ENCODE measurements around the gene ALDOA.

ALDOA gene

GRCh38 chr16:30095166-30096078 lies 29.9 kb downstream of the ALDOA start:
- H3K4me3 ChIP-seq (ENCODE audit: control insufficient read depth, low read depth, low read length): peak overlapping the region; percentile 74

GRCh38 chr16:30096105-30096861 lies 30.7 kb downstream of the ALDOA start, which contains the start of gene YPEL3:
Gene YPEL3, minus strand, starts transcription at chr16:30096213. Its CDS starts 731 bp downstream, at chr16:30095482.
- DNase-seq (ENCODE audit: low read depth): peak; percentile 55
- no peak for TF ChIP-seq CTCF (IDR thresholded peaks at IDR 0.05; ENCODE audit: control insufficient read depth, insufficient read depth, low read depth, low read length, missing control alignments)
- H3K4me3 ChIP-seq (ENCODE audit: control insufficient read depth, low read depth, low read length): peak within 1 kb of the TSS; percentile 74

More at GRCh38 chr16:30095166-30096078, 29.9 kb downstream of the ALDOA start:
- DNase-seq (ENCODE audit: low read depth): no peak
- TF ChIP-seq CTCF (IDR thresholded peaks at IDR 0.05; ENCODE audit: control insufficient read depth, insufficient read depth, low read depth, low read length, missing control alignments): no peak

- H3K4me3 ChIP-seq (ENCODE audit: control insufficient read depth, low read depth, low read length): no peak overlapping the region
- TF ChIP-seq CTCF (IDR thresholded peaks at IDR 0.05; ENCODE audit: control insufficient read depth, insufficient read depth, low read depth, low read length, missing control alignments): no peak
- no peak for DNase-seq (ENCODE audit: low read depth)
These were observed 31.5 kb downstream of the ALDOA start for GRCh38 chr16:30096862-30097563.

- no peak for DNase-seq (ENCODE audit: low read depth)
- no peak for TF ChIP-seq CTCF (IDR thresholded peaks at IDR 0.05; ENCODE audit: control insufficient read depth, insufficient read depth, low read depth, low read length, missing control alignments)
- no peak overlapping the region for H3K4me3 ChIP-seq (ENCODE audit: control insufficient read depth, low read depth, low read length)
These were observed 38.5 kb downstream of the ALDOA start for GRCh38 chr16:30104090-30104489.

GRCh38 chr16:30104492-30104891 lies 38.9 kb downstream of the ALDOA start:
- no peak overlapping the region for H3K4me3 ChIP-seq (ENCODE audit: control insufficient read depth, low read depth, low read length)
- no peak for DNase-seq (ENCODE audit: low read depth)
- no peak for TF ChIP-seq CTCF (IDR thresholded peaks at IDR 0.05; ENCODE audit: control insufficient read depth, insufficient read depth, low read depth, low read length, missing control alignments)

Measured in AG09309 (cell line).